IPS-18a (cell line): ENCODE results near the gene ZNF611.
"Not testable (repeated sequence)": the region's sequence is repeated elsewhere in the genome, so short reads cannot be mapped to it uniquely, and the experiment has no call there.

ENCODE experiments used
- H3K27ac ChIP-seq: one replicate; pipeline ENCODE4 v1.5.1; 2013; ENCODE audit warnings: low read length
- H3K27me3 ChIP-seq: one replicate; pipeline ENCODE4 v1.6.1; 2013; ENCODE audit warnings: mild to moderate bottlenecking, low read length; ENCODE audit not compliant: control insufficient read depth, insufficient read depth
- H3K36me3 ChIP-seq: one replicate; pipeline ENCODE4 v1.6.1; 2013; ENCODE audit warnings: low read depth, low read length; ENCODE audit not compliant: control insufficient read depth
- H3K4me1 ChIP-seq: one replicate; pipeline ENCODE4 v1.6.1; 2013; ENCODE audit warnings: low read depth, low read length; ENCODE audit not compliant: control insufficient read depth
- H3K4me3 ChIP-seq: one replicate; pipeline ENCODE4 v1.5.1; 2013; ENCODE audit warnings: low read length
- H3K9ac ChIP-seq: one replicate; pipeline ENCODE4 v1.6.1; 2013; ENCODE audit warnings: mild to moderate bottlenecking, low read length, moderate library complexity
- H3K9me3 ChIP-seq: one replicate; pipeline ENCODE4 v1.6.1; 2013; ENCODE audit warnings: low read depth, low read length; ENCODE audit not compliant: control insufficient read depth

ZNF611 gene

GRCh38 chr19:52713051-52713450 is 21.8 kb downstream of the ZNF611 start:
- Histone ChIP-seq H3K4me1 (peaks cover 22% of the 10 kb centered on the region), H3K27me3 (peaks cover 17% of the 10 kb centered on the region)
- not testable (repeated sequence) for H3K9me3 ChIP-seq, H3K27ac ChIP-seq, H3K36me3 ChIP-seq, H3K9ac ChIP-seq, H3K4me3 ChIP-seq

DNA sequence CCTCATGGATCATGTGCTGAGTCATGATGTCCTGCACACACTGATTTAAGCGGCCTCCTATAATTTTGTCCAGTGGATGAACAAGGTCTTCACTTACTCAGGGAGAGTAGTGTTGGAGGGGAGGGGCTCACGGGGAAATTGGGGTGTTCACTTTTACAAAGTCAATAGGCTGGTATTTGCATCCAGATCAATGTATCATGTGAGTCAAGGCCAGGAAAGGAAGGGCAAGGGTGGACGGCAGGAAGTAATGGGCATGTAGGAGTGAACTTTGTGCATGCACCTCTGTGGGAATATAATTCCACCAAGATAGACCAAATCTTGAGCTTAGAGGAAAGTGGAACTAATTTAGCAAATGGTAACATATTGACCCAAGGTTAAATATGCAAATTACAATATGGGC is 23.2 kb downstream of the ZNF611 start:
- not testable (repeated sequence) for H3K27me3 ChIP-seq, H3K36me3 ChIP-seq, H3K27ac ChIP-seq, H3K9me3 ChIP-seq, H3K9ac ChIP-seq, H3K4me3 ChIP-seq
- H3K4me1 ChIP-seq = peaks cover 12% of the 10 kb centered on the region

- Histone ChIP-seq H3K36me3 (peaks cover 19% of the 10 kb centered on the region), H3K9ac (no peak overlapping the region), H3K4me3 (no peak overlapping the region), H3K9me3 (no peaks in the 10 kb centered on the region), H3K27ac (no peak overlapping the region), H3K27me3 (peaks cover 7% of the 10 kb centered on the region), H3K4me1 (peaks cover 7% of the 10 kb centered on the region)
Measured at GRCh38 chr19:52710538-52710937, 24.3 kb downstream of the ZNF611 start.

DNA sequence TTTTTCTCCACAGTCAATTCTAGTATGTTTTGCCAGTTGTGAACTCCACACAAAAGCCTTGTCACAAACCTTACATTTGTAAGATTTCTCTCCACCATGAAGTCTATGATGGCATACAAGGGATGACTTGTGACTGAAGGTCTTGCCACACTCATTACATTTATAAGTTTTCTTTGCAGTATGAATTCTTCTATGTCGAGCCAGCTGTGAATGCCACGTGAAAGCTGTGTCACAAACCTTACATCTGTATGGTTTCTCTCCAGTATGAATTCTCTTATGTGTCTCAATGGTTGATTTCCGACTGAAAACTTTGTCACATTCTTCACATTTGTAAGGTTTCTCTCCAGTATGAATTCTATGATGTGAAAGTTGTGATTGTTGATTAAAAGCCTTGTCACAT is 29.2 kb downstream of the ZNF611 start:
- peaks cover 24% of the 10 kb centered on the region for H3K36me3 ChIP-seq
- H3K27ac ChIP-seq, H3K4me3 ChIP-seq, H3K9ac ChIP-seq, H3K27me3 ChIP-seq, H3K9me3 ChIP-seq, H3K4me1 ChIP-seq: not testable (repeated sequence)

- H3K27me3 ChIP-seq = no peaks in the 10 kb centered on the region
- no peak overlapping the region for H3K4me3 ChIP-seq
- no peak overlapping the region for H3K9ac ChIP-seq
- no peaks in the 10 kb centered on the region for H3K9me3 ChIP-seq
- peaks cover 24% of the 10 kb centered on the region for H3K36me3 ChIP-seq
- no peak overlapping the region for H3K27ac ChIP-seq
- no peaks in the 10 kb centered on the region for H3K4me1 ChIP-seq
Measured at GRCh38 chr19:52703917-52704316, 30.9 kb downstream of the ZNF611 start.

GRCh38 chr19:52700673-52701072 is 34.2 kb downstream of the ZNF611 start:
- Histone ChIP-seq H3K36me3 (peaks cover 11% of the 10 kb centered on the region), H3K27ac (no peak overlapping the region), H3K9ac (no peak overlapping the region), H3K27me3 (no peaks in the 10 kb centered on the region), H3K4me3 (no peak overlapping the region), H3K4me1 (no peaks in the 10 kb centered on the region), H3K9me3 (no peaks in the 10 kb centered on the region)

GRCh38 chr19:52699555-52699954 is 35.3 kb downstream of the ZNF611 start:
- H3K9ac ChIP-seq, H3K4me3 ChIP-seq, H3K27ac ChIP-seq, H3K27me3 ChIP-seq, H3K4me1 ChIP-seq, H3K9me3 ChIP-seq, H3K36me3 ChIP-seq: not testable (repeated sequence)

GRCh38 chr19:52695996-52696395 is 38.8 kb downstream of the ZNF611 start:
- Histone ChIP-seq H3K9me3 (no peaks in the 10 kb centered on the region), H3K4me1 (peaks cover 2% of the 10 kb centered on the region), H3K36me3 (no peaks in the 10 kb centered on the region), H3K27ac (no peak overlapping the region), H3K4me3 (no peak overlapping the region), H3K9ac (no peak overlapping the region), H3K27me3 (peaks cover 14% of the 10 kb centered on the region)

GRCh38 chr19:52694921-52695320 is 39.9 kb downstream of the ZNF611 start:
- no peak overlapping the region for H3K9ac ChIP-seq
- no peaks in the 10 kb centered on the region for H3K36me3 ChIP-seq
- no peaks in the 10 kb centered on the region for H3K9me3 ChIP-seq
- peaks cover 14% of the 10 kb centered on the region for H3K27me3 ChIP-seq
- no peak overlapping the region for H3K4me3 ChIP-seq
- H3K4me1 ChIP-seq = peaks cover 2% of the 10 kb centered on the region
- no peak overlapping the region for H3K27ac ChIP-seq

- not testable (repeated sequence) for H3K4me3 ChIP-seq, H3K9ac ChIP-seq, H3K9me3 ChIP-seq, H3K4me1 ChIP-seq, H3K27ac ChIP-seq, H3K36me3 ChIP-seq
- H3K27me3 ChIP-seq = peaks cover 15% of the 10 kb centered on the region
Measured at GRCh38 chr19:52694281-52694680, 40.6 kb downstream of the ZNF611 start.

- no peaks in the 10 kb centered on the region for H3K9me3 ChIP-seq
- H3K27ac ChIP-seq = no peak overlapping the region
- no peak overlapping the region for H3K4me3 ChIP-seq
- no peak overlapping the region for H3K9ac ChIP-seq
- peaks cover 2% of the 10 kb centered on the region for H3K4me1 ChIP-seq
- H3K36me3 ChIP-seq = no peaks in the 10 kb centered on the region
- H3K27me3 ChIP-seq = peaks cover 20% of the 10 kb centered on the region
Measured at GRCh38 chr19:52692431-52693008, 42.3 kb downstream of the ZNF611 start.

DNA sequence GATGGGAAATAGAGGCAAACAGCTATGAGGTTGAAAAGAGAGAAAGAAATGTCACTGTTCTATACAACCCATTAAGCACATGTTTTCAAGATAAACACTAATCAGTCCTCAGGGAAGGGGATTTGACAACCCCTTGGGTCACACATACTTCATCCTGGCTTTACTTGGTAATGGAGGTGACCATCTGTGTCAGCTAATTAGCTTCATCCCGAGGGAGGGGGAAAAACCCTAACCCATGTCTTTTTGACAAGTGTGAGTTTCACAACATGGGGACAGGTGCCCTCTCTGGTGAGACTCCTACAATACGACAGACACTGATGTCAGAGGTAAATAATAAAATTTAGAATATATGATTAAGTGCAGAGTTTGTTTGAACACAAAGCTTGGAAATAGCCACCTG is 43.1 kb downstream of the ZNF611 start:
- Histone ChIP-seq H3K9me3 (no peaks in the 10 kb centered on the region), H3K9ac (no peak overlapping the region), H3K4me1 (peaks cover 2% of the 10 kb centered on the region), H3K27me3 (peaks cover 20% of the 10 kb centered on the region), H3K4me3 (no peak overlapping the region), H3K36me3 (no peaks in the 10 kb centered on the region), H3K27ac (no peak overlapping the region)
